NCI-H774 (cell line): ENCODE results near the gene TEX29.

Experiments
- DNase-seq: peaks from one replicate; lab custom pipeline; 2025; lab: John Stamatoyannopoulos, UW

TEX29 gene

DNA sequence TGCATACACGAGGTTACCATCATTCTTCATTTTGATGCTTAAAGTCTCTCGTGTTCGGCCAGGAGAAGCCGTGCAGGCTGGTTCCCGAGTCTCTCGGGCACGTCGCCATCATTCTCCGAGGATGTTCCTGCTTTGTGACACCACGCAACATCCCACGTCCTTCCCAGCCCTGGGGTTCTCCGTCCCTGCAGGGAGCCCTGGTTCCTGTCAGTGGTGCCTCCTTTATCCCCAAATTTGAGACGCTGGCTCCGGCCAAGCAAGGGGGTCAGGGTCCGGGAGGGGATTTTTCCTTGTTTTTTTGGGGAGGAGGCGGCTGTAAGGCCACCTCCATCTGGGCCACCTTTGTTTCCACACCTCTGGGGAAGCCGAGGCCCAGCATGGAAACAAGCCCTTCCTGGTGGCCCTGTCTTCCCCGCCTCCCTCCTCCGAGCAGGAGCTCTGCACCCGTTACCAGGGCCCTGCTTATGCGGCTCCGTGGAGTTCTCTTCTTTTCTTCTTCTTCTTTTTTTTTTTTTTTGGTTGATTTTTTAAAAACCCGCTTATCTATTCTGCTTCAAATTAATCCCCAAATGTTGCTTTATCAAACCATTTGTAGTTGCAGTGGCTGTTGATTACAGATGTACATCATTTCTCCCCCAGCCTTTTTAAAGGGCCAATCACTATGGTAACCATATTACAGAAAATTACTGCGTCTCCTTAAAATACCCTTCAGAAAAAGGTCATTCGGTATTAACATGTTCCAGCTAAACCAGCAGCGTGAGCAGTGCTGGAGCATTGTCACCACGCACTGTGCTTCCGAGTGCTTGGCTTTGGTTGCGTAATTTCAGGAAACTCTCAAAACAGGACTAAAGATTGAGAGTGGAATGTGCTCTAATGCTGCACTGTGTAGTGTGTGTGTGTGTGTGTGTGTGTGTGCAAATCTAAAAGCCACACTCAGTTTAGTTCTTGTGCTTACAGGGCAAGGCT, 50.4 kb downstream of the TEX29 start:
- no peak for DNase-seq

DNA sequence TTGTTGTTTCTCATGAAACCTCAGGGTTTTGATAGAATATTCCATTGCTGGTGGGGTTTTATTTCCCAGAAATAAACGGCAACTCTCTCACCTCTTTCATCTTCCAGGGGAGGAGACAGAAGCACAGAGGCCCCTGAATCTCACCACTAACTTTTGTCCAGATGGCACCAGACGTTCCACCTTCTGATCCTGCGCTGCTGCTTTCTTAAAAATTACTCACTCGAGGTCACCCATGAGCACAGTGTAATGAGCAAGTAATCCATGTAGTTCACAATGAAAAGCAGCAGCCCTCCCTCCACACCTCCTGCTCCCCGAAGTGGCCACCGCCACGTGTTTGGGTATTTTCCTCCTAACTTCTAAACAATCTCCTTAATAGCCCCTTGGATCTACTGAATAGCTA, 51.3 kb downstream of the TEX29 start:
- DNase-seq = no peak

GRCh38 chr13:111372651-111373425, 52.4 kb downstream of the TEX29 start:
- DNase-seq = no peak

DNA sequence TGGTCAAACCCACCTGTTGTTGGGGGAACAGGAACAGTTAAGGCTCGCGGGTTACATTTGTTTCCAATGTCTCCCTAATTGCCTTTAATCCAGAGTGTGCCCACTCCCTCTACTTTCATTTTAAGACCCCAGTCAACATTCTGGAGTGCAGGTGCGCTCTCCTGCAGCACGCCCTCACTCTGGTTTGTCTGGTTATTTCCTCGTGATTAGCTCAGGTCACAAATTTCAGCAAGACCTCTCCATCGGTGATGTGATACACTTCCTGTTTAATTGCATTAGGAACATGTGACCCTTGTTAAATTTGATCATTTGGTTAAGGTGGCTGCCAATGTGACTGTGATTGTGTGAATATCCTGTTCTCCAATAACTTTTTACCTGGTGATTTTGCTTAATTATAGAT, 53.0 kb downstream of the TEX29 start:
- no peak for DNase-seq

DNA sequence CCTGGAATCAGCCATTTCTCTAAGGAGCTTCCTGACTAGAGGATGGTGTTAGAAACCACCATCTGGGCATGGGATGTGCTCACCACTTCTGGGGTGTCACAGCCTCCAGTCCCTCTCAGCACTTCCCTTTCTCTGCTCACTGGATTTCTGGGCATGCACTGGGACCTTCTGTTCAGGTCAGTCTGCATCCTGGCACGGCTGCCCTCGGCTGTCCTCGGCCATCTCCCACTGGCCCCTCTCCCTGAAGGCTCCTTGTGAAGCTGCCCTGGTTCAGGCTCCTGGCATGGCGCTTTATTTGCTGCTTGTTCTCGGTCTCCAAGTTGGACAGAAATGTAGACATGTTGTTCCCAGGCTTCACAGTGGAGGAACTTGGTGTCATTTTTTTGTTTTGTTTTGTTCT, 60.0 kb downstream of the TEX29 start:
- DNase-seq = no peak

GRCh38 chr13:111382411-111382810, 62.0 kb downstream of the TEX29 start:
- no peak for DNase-seq

DNA sequence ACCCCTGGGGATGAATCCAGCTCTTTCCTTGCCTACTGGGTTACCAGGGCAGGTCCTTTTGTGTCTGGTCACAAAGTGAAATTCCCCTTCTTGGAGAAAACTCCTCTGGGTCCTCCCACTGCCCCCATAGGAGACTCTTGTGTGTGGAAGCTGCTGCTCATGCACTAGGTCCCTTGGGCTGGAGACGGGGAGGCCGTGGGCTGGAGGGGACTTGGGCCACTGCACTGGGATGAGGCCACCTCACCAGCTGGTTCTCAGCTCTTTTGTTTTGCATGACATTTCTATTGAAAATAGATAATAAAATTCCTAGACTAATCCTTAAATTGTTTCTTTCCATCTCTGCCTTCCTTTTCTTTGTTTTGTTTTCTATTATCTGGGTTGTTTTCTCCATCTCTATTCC, 62.4 kb downstream of the TEX29 start:
- no peak for DNase-seq

GRCh38 chr13:111383591-111384440, 63.4 kb downstream of the TEX29 start:
- no peak for DNase-seq

GRCh38 chr13:111384441-111385182, 64.2 kb downstream of the TEX29 start:
- DNase-seq = no peak

- DNase-seq = peak; percentile 54
Observed at GRCh38 chr13:111385183-111385857, 64.9 kb downstream of the TEX29 start.

- no peak for DNase-seq
Observed at GRCh38 chr13:111387026-111387871, 66.8 kb downstream of the TEX29 start.

- no peak for DNase-seq
Observed at GRCh38 chr13:111387945-111388600, 67.6 kb downstream of the TEX29 start.

DNA sequence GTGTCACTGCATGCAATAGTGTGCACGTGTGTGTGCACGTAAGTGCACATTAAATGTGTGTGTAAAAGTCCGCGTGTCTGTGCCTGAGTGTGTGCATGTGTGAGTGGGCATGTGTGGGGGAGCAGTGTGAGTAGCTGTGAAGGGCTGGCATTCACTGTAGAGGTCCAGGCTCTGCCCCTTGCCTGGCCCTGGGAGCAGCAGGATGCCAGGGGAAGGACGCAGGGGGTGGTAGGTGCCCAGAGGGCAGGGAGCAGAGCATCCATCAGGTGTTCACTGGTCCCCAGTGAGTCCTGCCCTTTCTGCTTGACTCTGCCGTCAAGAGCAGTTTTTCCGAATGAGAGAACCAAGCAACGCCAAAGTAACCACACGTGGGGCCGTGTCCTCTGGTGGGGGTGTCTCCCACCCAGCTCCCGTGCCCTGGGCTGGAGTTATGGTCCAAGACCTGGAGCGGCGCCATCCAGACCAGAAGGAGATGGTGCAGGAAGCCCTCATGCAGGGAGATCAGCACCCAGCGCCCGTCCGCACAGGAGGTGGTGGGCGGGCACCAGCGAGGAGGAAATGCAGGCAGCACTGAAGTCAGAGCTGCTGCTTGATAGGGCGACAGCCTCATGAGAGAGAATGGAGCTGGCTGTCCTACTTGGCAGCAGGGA, 68.5 kb downstream of the TEX29 start:
- no peak for DNase-seq

DNA sequence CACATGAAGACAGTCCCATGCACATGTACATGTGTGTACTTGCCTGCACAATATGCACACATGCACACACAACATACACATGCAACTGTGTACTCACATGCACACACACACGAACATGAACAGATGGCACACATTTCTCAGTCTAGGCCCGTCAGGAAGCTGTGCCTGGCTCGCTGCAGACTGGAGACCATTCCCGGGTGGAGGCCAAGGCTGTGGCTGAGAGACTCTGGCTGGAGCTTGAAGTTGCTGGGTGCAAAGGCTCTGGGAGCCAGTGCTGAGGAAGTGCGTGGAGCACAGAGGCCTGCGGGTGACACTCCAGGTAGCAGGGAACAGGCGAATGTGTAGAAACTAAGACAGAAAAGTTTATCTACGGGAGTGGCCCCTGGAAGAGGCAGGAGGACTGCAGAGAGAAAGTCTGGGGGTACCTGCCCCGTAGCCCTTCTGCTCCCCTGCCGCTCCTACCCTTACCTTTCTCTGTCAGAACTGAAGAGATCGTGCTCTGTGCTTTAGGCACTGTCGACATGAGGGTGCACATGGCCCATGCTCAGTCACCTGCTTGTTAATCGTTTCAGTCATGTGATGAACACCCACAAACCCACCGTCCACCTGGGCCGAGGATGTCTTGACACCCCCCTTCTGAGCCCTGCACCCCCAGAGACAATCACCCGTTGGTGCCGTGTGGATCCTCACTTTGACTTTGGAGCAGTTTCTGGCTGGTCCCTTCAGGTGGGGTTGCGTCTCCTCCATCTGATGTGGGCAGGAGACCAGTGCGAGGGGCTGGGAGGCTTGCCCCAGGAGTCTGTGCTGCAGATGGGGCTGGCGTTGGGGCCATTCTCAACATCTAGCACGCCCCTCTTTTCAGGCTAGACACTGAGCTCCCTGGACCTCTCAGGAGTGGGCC, 69.4 kb downstream of the TEX29 start:
- DNase-seq = no peak

DNA sequence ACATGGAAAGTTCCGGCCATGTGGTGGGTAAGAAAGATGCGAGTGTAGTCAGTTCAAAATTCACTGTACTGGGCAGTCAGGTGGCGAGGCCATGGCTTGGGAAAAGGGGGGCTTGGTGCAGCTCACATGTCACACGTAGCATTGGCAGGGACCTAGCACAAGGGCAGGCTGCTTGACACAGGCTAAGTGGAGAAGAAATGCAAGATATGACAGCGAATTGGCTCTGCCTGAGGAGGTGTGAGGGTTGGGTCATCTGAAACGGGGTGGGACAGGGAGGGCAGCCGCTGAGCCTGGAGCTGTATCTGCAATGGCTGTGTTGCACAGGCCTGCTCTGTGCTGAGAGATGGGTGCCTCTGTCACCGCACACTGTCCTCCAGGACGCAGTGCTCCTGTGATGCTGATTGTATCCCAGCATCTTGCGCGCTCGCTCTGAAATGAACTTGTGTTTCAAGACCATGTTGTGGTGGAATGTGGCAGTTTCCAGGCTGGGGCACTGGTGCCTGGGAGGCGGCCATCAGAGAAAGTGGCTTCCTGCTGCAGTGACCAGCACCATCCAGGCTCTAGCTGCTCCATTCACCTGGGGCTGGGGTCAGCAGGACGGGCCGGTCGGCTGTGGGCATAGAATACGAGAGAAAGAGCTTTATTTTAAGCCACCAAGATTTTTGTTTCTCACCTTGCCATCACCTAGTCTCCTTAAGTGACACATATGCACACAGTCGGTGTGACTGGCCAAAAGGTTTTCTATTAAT, 70.3 kb downstream of the TEX29 start:
- DNase-seq = no peak

DNA sequence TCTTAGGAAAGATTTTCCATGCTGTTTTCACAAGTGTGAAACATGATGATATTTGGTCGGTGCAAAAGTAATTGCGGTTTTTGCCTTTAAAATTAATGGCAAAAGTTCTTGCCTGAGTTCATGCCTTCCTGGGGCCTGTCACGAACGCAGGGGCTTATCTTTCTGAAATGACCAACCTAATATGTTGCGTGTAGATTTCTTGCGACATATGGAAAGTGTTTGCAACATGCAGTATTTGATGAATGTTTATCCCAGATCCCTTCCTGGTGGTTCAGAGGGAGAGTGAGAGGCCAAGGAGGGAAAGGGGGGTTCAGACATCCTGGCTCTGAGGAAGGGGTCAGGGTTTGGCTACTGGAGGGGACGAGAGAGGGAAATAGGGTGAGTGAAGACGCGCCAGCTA, 72.0 kb downstream of the TEX29 start:
- DNase-seq = no peak

DNA sequence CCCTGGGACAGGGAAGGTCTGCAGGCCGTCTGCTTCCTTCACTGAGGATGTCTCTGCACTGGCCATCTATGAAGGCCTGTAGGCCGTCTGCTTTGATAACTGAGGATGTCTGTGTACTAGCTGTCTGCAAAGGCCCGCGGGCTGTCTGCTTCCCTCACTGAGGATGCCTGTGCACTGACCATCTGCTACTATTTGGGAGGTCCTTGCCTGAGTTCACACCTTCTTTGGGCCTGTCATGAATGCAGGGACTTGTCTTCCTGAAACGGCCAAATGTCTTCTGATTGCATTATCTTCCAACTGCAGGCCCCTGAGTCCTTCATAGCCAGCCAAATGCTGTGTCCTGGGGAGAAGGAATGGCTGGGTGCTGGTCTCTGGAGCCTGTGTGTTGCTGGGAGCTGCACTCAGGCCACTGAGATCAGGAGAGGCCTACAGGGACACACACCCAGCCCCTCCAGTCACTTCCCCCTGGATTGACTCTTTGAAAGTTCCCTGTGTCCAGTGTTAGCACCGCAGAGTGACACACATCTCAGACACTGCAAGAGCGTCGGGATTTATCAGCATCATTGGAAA, 72.9 kb downstream of the TEX29 start:
- no peak for DNase-seq
